NK-92 (cell line): ENCODE measurements around the gene ARMH3.

Experiments
- DNase-seq: peaks from one replicate; lab custom pipeline; 2025; ENCODE audit not compliant: unreplicated experiment; lab: John Stamatoyannopoulos, UW

The ARMH3 gene

GRCh38 chr10:101902032-101902819, 153.7 kb downstream of the ARMH3 start:
- no peak for DNase-seq

GRCh38 chr10:101901340-101901739, 154.6 kb downstream of the ARMH3 start:
- DNase-seq = no peak

GRCh38 chr10:101897633-101898032, 158.3 kb downstream of the ARMH3 start:
- no peak for DNase-seq

- DNase-seq = no peak
These were observed 159.6 kb downstream of the ARMH3 start for GRCh38 chr10:101896225-101896877.

GRCh38 chr10:101895781-101896180, 160.2 kb downstream of the ARMH3 start:
- DNase-seq = no peak

- no peak for DNase-seq
These were observed 161.2 kb downstream of the ARMH3 start for GRCh38 chr10:101894742-101895141.

GRCh38 chr10:101894266-101894665, 161.7 kb downstream of the ARMH3 start:
- DNase-seq = no peak

- no peak for DNase-seq
These were observed 162.4 kb downstream of the ARMH3 start for GRCh38 chr10:101893510-101894120.

GRCh38 chr10:101892782-101893391, 163.1 kb downstream of the ARMH3 start:
- DNase-seq = no peak

- DNase-seq = no peak
These were observed 166.4 kb downstream of the ARMH3 start for GRCh38 chr10:101889256-101890210.

GRCh38 chr10:101888251-101888949, 167.6 kb downstream of the ARMH3 start:
- DNase-seq = no peak

- no peak for DNase-seq
These were observed 168.2 kb downstream of the ARMH3 start for GRCh38 chr10:101887775-101888174.

GRCh38 chr10:101886521-101887312, 169.3 kb downstream of the ARMH3 start:
- no peak for DNase-seq

GRCh38 chr10:101881036-101881774, 174.8 kb downstream of the ARMH3 start:
- no peak for DNase-seq

GRCh38 chr10:101880232-101880573, 175.8 kb downstream of the ARMH3 start:
- DNase-seq = no peak

GRCh38 chr10:101879456-101880231, 176.3 kb downstream of the ARMH3 start:
- no peak for DNase-seq

- DNase-seq = no peak
These were observed 177.1 kb downstream of the ARMH3 start for GRCh38 chr10:101878869-101879268.
